GM19035 (cell line): ENCODE data around the gene UBE2E2.

Experiments used
- ATAC-seq: cut with Tn5 transposase; IDR thresholded peaks from one replicate; pipeline ENCODE4 v1.9.1; 2021; ENCODE audit not compliant: unreplicated experiment

Gene UBE2E2

DNA sequence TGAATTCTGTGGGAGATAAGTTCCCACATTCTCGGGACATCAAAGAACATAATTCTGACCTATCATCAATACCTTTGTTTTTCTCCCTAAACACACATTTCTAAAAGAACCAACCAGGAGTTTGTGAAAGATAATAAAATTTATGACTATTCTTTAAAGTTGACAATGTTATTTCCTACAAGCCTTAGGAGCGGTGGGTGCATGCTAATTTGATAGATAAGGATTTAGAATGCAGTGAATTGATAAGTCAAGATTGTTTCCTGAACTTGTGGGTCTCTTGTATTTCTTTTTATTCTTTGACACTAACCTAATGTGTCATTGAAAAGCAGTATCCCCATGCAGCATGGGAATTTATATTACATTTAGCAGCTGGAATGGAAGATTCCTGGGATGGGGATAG lies 10.3 kb upstream of the UBE2E2 start:
- ATAC-seq, result no peak

DNA sequence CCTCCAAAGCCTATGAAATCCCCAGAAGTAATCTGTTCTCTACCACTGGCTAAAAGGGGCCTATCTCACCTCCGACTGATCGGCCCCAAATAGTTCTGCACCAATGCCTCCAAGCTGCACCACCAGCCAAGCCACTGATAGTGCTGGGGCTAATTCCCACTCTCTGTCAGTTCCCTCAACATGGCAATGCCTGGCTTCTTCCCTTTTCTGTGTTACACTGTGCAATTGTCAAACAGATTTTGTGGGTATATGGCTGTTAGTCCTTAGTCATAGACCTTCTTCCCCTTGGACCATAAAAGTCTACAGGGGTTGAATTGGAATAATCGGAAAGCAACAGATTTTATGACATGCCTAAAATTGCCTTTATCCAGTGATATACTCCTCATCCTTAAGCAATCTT lies 9.3 kb upstream of the UBE2E2 start:
- ATAC-seq, result no peak

DNA sequence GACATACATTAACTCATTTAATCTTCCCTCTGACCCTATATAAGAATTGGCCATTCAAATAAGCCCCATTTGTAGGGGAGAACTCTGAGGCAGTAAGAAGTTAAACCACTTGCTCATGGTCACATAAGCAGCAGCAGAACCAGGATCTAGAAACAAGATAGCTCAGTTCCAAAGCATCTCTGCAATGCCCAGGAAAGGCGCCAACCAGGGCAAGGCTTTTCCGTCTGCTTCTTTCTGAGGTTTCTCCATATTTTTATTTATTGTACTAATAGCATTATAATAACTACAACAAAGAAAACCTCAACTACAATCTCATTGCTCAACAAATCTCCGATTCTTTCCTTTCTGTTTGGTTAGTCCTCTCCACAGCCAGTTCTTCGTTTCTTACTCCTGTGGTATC lies 4.3 kb upstream of the UBE2E2 start:
- no peak for ATAC-seq

DNA sequence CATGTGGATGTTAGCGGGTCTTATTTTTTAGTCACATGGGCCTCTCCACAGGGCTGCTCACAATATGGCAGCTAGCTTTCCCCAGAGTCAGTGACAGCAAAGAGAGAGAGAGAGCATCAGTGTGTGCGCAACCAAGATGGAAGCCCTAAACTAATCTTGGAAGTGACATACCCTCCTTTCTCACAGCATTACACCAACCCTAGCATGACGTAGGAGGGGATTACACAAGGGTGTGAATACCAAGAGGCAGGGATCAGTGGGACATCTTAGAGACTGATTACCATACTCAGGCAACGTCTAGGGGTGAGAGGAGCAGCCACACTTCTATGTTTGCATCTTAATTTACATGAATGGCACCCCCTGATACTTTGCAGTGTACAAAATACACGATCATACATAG lies 3.5 kb upstream of the UBE2E2 start:
- no peak for ATAC-seq

DNA sequence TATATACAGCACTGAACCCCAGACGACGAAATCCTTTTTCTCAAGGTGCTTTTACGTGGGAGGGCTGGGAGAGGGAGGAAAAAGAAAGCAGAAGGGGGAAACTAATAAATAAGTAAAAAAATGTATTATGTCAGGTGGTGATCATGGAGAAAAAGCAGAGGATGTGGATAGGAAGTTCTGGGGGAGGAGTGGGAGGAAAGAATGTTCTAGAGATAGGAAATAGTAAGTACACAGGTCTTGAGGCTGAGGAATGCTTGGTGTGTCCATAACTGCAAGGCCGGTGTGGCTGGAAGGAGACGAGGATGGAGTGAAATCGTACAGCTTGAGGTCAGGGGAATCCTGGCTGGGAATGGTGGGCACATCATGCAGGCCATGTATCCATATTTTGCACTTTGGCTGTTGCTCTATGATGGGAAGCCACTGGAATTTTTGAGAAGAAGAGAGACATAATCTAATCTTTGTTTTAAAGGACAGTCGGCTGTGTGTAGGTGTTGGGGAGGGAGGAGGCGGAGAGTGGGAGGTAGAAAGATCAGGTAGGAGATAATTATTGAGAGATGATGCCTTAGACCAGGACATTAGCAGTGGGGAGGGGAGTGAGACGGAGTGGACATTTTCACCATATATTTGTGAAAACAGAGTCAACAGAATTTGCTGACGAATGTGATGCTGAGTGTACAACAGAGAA lies 1.8 kb upstream of the UBE2E2 start:
- ATAC-seq, result no peak

DNA sequence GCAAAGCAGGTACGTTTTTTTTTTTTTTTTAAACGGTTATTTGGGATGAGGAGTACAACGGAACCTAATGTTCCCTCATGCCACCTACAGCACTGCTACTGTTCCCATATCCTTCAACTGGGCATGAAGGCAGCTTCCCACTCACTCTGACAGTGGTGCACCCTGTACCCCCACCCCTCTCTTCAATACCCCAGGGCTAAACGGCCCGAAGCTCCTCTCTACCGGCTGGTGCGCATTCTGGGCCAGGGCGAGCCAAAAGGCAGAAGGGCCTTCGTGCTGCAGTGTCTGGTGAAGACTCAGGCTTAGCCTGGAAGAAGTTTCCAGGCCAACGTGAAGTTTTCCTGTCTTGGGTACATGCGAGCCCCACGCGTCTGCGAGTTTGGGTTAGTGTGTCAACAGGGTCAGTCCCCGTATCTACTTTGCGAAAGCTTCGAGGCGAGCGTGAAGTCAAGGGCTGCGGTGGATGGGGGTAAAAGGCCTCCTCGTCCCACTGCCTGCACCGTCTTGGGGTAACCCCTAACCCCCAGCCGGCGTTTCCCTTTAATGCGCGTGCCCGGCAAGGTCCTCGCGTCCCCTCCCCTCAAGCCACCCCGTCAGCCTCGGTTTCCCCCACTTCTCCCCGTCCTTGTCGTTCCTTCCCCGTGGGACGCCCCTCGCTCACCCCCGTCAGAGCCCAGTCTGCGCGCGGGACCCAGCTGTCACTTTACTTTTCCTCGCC lies 765 bp upstream of the UBE2E2 start:
- peak; percentile 31 for ATAC-seq

DNA sequence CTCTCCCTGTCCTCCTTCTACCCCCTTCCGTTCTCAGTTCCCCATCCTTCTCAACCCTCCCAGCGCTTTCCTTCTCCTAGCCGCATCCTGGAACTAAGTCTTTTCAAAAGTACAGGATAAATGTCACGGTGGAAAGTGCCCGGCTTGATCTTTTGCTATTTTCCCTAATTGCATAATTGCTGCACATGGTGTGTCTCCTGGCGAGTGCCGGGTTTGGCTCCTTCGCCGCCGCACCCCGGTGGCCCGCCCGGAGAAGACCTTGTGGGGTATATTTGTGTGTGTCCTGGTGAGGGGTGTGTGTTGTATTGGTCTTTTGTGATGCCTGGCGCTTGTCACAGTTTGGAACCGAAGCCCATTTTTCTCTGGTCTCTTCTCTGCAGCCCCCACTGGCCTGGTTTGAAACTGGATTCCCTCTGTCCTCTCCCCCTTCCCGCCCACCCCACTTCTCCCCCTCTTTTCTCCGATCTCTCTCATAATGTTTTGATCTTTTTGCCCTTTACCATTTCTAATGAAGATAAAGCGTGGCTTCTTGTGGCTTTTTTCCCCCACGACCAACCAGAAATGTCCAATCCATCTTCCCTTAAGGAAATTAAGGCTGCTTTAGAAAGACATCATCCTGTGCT lies 692 bp downstream of the UBE2E2 start:
- ATAC-seq, result peak; percentile 6

DNA sequence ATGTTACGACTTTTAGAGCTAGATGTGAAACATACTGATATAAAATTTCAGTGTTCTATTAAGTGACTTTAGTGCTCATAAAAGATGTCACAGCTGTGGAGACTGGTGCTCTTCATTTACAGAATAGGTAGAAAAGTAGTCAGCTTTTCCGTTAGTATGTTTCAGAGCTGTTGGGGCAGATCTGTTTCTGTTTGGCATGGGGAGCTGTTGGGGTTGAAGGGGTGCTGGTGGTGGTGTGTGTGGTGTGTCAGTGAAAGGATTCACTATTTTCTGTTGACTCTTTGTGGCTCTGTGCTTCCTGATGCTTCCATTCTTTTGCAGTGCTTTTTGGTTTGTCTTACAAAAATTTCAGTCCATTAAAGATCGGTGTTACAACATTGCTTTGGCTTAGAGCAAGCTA lies 3.2 kb downstream of the UBE2E2 start:
- ATAC-seq, result no peak

DNA sequence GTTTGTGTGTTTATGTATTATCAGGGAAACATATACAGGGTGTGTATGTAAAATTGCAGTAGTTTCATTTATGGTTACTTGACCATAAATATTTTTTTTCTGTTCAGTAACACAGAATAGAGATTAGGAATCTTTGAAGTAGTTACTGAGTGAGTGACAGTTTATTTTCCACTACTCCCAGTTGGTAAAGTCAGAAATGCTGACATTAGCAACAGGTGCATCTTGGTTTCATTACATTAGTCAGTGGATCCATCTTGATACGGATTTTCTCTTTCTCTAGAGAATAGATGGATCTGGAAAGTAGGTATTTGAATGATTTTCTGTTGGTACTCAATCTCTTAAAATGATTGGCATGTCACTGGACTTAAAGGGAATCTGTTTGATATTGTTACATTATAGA lies 6.0 kb downstream of the UBE2E2 start:
- ATAC-seq, result no peak

DNA sequence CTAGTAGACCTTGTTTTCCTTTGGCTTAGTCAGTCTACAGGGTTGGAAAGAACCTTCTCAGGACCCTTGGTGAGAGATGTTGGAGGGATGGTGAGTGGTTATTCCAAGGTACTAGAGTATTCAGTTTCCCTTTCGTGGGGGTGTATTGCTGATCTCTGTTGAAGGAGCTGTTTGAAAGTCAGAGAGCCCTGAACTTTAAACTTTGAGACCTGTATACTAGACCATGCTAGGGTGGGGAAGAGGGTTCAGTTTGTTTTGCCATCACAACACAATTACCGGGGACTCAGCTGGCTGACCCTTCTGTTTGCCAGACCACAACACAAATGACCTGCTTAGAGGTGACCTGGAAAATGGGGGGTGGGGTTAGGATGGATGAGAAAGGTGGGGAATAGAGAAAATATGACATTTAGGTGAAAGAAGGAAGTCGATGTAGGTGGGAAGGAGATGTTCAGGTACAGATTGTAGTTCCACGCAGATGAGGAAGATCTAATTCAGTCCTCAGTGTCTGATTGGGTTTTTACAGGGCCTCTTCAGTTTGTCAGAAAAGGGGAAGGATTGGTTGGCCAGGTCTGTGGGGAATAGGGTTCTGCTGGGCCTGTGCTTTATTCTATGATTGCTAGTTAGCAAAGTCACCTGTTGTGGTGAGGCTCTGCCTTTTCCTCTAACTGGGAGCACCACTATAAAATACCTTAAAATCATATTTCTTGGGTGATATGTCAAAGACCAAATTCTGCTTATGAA lies 6.8 kb downstream of the UBE2E2 start:
- no peak for ATAC-seq

DNA sequence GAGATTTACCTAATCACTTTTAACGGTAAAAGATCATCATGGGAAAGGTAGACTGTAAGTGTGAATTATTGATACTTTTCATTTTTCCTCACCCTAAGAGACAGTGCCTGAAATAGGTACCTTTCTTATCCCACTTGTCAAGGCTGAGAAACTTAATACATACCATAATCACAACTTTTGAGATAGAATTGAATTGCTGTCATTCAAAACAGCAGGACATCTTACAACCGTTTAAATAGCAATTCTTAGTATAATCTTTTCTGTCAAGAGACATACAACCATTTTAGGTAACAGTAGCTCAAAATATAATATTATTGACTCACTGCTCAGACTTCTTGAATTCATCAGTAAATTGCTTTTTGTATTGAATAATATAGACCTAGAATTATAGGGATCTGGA lies 10.7 kb downstream of the UBE2E2 start:
- no peak for ATAC-seq

DNA sequence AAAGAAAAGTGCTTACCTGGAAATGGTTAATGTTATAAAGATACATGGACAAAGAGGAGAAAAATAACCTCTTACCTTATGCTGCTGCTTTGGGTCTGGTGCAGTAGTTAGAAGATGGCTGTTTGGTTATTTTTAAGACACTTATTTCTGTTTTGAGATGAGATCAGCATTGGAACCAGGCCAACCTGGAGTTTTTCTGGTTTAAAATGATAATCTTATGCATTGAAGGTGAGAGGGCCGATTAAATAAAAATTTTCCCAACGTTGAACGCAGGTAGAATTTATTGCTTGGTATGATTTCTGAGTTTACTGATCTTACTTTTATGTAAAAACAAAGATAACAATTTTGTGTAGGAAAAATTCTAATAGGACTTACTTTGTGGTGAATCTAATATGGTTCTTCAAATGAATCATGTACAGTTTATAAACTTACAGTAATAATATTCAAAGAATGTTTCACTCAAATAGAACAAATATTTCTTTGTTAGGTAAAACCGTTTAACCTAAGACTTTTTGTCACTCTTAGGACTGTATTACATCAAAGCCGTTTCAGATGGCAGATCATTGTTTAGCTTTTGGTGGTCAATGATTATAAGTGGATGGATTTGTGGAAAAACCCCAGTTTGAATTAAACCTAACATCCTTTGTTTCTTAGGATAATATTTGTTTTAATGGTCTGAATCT lies 14.9 kb downstream of the UBE2E2 start:
- ATAC-seq, result no peak

DNA sequence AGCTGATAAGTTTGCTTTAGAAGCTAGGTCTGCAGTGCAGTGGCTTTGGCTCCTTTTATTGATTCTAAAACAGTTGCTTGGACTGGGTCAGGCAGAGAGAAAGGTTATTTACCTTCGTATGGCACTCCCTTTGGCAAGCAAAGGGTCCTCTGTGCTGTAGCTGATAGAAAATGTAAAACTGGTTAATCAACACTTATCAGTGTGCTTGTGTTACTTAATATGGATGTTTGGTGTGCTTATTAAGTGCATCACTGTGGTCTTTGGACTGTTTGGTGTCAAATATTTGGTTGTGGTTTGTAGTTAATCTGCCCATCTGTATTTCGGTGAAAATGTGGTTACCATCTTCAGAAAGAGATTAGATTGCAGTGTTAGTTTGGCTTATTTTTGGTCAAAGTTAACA lies 16.0 kb downstream of the UBE2E2 start:
- ATAC-seq, result peak; percentile 42

DNA sequence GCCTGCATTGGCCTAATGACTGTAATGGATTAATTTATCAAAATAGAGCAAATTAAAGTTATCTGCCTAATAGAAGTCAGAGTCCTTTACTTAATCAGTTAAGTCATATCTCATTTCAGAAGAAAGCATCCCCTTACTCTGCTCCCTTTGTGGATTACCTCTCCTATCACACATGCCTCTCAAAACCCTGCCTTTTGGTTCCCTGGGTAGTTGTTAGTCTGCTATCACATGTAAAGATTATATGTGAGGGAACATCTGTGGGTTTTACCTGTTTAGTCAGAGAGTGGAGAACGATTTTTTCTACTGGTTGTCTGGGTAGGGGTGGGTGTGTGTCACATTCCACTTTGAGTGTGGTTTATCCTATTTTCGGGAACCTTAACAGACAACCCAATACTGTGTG lies 16.4 kb downstream of the UBE2E2 start:
- peak; percentile 35 for ATAC-seq

DNA sequence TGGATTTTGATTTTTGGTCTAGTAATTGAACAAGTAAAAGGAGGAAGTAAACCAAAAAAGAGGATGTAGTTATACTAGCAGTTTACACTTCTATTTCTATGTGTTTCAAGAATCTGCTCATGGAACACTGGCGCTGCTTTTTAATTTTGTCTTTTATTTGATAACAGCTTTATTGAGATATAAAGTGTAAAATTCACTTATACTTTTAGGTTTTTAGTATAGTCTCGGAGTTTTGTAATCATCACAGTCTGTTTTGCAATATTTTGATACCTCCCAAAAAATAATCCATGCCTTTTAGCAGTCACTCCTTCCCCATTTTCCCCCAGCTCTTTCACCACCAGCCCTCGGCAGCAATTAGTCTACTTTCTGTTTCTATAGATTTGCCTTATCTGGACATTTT lies 18.0 kb downstream of the UBE2E2 start:
- ATAC-seq, result no peak

DNA sequence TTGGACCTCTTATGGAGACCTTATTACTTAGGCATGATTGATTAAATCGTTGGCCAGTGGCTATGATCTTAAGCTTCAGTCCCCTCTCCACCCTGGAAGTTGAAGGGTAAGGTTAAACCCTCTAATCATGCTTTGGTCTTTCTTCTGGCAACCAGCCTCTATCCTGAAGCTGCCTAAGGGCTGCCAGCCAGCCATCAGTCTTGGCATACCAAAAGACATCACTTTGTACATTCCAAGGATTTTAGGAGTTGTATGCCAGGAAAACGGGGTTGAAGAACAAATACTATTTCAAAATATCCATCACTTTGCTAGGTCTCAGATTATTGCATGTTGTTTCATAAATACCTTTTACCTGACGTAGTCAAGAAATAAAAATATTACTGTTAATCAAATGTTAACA lies 28.9 kb downstream of the UBE2E2 start:
- ATAC-seq, result no peak

DNA sequence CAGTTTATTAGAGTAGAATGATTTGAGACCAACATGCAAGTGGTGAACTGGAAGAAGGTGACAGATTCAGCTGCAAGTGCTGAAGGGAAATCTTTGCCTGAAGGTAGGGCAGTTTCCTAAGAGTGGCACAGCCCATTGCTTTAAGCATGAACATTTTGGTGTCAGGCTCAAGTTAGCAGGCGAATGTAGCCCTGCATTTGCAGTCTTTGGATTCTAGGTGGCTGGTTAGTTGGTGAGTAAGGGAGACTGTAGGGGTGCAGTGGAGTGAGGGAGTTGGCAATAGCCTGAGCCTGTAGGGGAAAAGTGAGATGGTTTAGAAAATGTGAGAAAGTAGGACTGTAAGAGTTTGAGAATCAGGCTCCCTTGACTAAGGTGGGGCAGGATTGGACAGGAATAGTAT lies 29.7 kb downstream of the UBE2E2 start:
- no peak for ATAC-seq

DNA sequence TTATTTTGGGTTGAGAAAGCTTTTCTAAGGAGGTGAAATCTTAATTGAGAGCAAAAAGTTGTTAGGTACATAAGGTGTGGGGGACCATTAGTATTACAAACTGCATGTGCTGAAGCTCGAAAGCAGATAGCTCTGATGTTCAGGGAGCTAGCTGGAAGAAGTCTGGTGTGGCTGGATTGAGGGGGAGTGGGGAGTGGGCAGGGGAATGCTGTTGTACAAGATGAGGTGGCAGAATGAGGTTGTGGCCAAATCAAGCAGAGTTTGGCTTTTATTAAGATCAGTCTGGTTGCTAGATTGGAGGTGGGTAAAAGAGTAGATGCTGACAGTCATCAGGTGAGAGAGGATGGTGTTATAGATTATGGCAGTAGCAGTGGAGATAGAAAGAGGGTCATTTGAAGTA lies 32.1 kb downstream of the UBE2E2 start:
- ATAC-seq, result no peak

DNA sequence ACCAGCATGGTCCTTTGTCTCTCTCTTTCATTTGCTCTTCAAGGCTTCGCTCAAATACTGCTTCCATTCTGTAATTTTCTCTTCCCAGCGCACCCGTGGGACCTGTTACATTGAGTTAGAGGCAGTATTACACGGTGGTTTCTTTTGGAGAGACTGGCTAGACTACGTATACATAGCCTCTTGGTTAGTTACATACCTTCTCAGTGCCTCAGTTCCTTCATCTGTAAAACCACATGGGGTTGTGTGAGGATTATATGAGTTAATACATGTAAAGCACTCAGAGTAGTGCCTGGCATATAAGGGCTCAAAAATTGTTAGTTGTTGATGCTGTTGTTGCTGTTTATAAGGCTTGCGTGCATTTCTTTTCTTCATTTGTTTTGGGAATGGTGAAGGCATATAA lies 33.8 kb downstream of the UBE2E2 start:
- no peak for ATAC-seq

DNA sequence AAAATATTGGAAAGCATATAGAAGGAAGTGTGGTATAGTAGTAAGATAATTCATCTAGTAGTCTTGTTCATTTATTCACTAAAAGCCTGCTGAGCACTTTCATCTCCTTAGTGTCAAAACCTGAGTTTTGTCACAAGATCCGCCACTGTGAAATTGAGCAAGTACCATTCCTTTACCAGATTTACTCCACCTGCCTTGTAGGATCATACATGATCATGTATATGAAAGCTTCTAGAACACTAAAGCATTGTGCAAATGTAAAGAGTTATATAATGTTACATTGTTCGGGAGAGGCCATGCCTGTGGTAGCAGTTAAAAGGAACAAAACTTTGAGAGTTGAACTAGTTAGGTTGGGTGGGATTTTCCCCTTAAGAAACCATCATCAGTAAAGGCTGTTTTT lies 35.0 kb downstream of the UBE2E2 start:
- no peak for ATAC-seq

DNA sequence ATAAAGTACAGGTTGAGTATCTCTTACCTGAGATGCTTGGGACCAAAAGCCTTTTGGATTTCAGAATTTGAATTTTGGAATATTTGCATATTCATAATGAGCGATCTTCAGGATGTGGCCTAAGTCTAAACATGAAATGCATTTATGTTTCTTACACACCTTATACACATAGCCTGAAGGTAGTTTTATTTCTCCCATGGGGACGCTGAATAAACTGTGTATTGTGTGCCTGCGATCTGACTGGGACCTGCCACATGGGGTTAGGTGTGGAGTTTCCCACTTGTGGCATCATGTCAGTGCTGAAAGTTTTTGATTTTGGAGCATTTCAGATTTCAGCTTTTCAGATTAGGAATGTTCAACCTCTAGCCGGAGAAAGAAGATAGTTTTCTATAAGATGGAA lies 35.5 kb downstream of the UBE2E2 start:
- ATAC-seq, result no peak
